OCI-LY3 (cell line): Measurements from ENCODE around the gene PEX26.
A peak's percentile ranks its signal among the peaks of the same experiment; 100 is the strongest.

ENCODE experiments used
- EZH2phosphoT487 ChIP-seq: fragments of 200-600 bp; shearing (Covaris generic); IDR thresholded peaks from 2 replicates; pipeline ENCODE4 v1.6.1; 2018; ENCODE audit warnings: antibody characterized with exemption, mixed run types, low read depth
- TF ChIP-seq, protein P1 (sequence below): fragments of 200-600, 300-600 bp; sonication (generic); IDR thresholded peaks from 2 replicates; pipeline ENCODE4 v1.5.1; 2014; ENCODE audit warnings: antibody characterized with exemption, low read length, low read depth

DNA sequence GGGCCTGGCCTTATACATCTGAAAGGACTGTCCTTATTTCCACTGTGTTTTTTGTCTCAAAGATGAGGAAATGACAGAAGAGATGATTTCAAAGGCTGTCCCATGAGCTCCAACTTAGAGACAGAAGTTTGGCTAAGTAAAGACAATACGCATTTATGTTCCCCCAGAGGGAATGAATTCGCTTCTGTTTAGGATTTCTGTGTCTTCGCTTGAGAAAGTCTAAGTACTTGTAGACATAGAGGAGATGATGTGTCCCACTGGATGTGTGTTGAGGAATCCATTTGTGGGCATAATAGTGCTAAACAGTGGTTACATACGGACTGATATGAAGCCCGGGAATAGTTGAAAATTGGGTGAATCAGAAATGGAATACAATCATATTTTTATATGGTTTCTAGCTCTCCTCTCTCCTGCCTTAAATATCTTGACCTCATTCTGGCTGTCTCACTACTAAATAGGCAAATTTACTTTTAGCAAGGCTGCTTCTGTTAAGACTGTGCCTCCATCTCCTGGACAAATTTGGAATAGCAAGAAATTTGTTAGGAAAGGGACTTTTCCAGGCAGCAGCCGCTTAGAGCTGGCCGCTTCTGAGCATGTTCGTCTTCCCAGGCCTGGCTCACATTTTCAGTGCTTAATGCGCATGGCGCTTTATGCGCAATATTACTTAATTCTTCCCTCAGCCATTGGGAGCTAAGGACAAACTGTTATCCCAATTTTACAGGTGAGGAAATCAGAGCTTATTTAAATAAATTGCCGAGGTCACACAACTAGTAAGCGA, 1.9 kb upstream of the PEX26 start:
- TF ChIP-seq, protein P1, sequence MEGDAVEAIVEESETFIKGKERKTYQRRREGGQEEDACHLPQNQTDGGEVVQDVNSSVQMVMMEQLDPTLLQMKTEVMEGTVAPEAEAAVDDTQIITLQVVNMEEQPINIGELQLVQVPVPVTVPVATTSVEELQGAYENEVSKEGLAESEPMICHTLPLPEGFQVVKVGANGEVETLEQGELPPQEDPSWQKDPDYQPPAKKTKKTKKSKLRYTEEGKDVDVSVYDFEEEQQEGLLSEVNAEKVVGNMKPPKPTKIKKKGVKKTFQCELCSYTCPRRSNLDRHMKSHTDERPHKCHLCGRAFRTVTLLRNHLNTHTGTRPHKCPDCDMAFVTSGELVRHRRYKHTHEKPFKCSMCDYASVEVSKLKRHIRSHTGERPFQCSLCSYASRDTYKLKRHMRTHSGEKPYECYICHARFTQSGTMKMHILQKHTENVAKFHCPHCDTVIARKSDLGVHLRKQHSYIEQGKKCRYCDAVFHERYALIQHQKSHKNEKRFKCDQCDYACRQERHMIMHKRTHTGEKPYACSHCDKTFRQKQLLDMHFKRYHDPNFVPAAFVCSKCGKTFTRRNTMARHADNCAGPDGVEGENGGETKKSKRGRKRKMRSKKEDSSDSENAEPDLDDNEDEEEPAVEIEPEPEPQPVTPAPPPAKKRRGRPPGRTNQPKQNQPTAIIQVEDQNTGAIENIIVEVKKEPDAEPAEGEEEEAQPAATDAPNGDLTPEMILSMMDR = peak; percentile 94
- no peak for TF ChIP-seq EZH2phosphoT487
